AG08396 (cell line): ENCODE results near the gene RPUSD2.

Experiments
- DNase-seq: peaks from one replicate; pipeline ENCODE4 v3.0.0; 2012; ENCODE audit warnings: low spot score, mixed read lengths

The RPUSD2 gene

DNA sequence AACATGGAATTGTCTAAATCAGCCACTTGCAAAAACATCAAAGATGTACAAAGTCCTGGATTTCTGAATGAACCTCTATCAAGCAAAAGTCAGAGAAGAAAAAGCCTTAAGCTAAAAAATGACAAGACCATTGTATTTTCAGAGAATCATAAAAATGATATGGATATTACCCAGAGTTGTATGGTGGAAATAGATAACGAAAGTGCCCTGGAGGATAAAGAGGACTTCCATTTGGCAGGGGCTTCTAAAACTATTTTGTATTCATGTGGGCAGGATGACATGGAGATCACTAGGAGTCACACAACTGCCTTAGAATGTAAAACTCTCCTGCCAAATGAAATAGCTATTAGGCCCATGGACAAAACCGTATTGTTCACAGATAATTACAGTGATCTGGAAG lies 54.3 kb downstream of the RPUSD2 start:
- no peak for DNase-seq
